ENCODE results near the gene FAR2.

DNA sequence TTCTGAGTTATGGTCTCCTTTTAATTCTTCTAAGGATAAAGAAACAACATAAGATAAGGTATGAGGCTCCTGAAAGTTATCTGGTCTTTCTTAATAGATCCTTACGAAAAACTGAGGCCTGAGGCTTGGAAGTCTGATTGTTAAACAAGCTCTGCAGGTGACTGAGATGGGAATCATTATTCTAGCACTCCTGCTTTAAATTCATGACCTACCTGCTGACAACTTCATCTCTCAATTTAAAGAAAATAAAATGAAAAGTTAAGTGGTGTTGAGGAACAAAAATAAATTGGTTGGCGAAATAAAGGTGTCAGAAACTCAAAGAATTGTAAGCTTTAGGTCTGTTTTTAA is 80.1 kb downstream of the FAR2 start:
- TF ChIP-seq, protein P1, sequence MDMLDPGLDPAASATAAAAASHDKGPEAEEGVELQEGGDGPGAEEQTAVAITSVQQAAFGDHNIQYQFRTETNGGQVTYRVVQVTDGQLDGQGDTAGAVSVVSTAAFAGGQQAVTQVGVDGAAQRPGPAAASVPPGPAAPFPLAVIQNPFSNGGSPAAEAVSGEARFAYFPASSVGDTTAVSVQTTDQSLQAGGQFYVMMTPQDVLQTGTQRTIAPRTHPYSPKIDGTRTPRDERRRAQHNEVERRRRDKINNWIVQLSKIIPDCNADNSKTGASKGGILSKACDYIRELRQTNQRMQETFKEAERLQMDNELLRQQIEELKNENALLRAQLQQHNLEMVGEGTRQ (IDR thresholded peaks at IDR 0.05; ENCODE audit: borderline replicate concordance, low read depth, low read length), result no peak
- TF ChIP-seq POLR2AphosphoS5 (IDR thresholded peaks at IDR 0.05; ENCODE audit: low read depth, low read length), result no peak
- no peak for TF ChIP-seq TEAD4 (IDR thresholded peaks at IDR 0.05; ENCODE audit: borderline replicate concordance, insufficient read depth)
- TF ChIP-seq, protein P2, sequence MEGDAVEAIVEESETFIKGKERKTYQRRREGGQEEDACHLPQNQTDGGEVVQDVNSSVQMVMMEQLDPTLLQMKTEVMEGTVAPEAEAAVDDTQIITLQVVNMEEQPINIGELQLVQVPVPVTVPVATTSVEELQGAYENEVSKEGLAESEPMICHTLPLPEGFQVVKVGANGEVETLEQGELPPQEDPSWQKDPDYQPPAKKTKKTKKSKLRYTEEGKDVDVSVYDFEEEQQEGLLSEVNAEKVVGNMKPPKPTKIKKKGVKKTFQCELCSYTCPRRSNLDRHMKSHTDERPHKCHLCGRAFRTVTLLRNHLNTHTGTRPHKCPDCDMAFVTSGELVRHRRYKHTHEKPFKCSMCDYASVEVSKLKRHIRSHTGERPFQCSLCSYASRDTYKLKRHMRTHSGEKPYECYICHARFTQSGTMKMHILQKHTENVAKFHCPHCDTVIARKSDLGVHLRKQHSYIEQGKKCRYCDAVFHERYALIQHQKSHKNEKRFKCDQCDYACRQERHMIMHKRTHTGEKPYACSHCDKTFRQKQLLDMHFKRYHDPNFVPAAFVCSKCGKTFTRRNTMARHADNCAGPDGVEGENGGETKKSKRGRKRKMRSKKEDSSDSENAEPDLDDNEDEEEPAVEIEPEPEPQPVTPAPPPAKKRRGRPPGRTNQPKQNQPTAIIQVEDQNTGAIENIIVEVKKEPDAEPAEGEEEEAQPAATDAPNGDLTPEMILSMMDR (IDR thresholded peaks at IDR 0.05), result no peak
- TF ChIP-seq RAD21 (IDR thresholded peaks at IDR 0.05; ENCODE audit: low read length), result no peak
- TF ChIP-seq, protein P3, sequence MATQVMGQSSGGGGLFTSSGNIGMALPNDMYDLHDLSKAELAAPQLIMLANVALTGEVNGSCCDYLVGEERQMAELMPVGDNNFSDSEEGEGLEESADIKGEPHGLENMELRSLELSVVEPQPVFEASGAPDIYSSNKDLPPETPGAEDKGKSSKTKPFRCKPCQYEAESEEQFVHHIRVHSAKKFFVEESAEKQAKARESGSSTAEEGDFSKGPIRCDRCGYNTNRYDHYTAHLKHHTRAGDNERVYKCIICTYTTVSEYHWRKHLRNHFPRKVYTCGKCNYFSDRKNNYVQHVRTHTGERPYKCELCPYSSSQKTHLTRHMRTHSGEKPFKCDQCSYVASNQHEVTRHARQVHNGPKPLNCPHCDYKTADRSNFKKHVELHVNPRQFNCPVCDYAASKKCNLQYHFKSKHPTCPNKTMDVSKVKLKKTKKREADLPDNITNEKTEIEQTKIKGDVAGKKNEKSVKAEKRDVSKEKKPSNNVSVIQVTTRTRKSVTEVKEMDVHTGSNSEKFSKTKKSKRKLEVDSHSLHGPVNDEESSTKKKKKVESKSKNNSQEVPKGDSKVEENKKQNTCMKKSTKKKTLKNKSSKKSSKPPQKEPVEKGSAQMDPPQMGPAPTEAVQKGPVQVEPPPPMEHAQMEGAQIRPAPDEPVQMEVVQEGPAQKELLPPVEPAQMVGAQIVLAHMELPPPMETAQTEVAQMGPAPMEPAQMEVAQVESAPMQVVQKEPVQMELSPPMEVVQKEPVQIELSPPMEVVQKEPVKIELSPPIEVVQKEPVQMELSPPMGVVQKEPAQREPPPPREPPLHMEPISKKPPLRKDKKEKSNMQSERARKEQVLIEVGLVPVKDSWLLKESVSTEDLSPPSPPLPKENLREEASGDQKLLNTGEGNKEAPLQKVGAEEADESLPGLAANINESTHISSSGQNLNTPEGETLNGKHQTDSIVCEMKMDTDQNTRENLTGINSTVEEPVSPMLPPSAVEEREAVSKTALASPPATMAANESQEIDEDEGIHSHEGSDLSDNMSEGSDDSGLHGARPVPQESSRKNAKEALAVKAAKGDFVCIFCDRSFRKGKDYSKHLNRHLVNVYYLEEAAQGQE (IDR thresholded peaks at IDR 0.05; ENCODE audit: low read depth, low read length), result no peak
- TF ChIP-seq, protein P4, sequence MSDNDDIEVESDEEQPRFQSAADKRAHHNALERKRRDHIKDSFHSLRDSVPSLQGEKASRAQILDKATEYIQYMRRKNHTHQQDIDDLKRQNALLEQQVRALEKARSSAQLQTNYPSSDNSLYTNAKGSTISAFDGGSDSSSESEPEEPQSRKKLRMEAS (IDR thresholded peaks at IDR 0.05; ENCODE audit: low read depth), result no peak
- no peak for TF ChIP-seq EZH2phosphoT487 (IDR thresholded peaks at IDR 0.05; ENCODE audit: borderline replicate concordance, low read depth)
- TF ChIP-seq NFIC (IDR thresholded peaks at IDR 0.05; ENCODE audit: borderline replicate concordance), result no peak
